ENCODE results near the gene IL11RA.
A peak's percentile ranks its signal among the peaks of the same experiment; 100 is the strongest.

The IL11RA gene

GRCh38 chr9:34653151-34654072 is 1.4 kb downstream of the IL11RA start:
- no peak for DNase-seq (ENCODE audit: low read depth in 3 of 3)

- DNase-seq (ENCODE audit: low read depth in 3 of 3) = no peak
Measured at GRCh38 chr9:34654323-34655051, 2.5 kb downstream of the IL11RA start.

GRCh38 chr9:34655394-34655793 is 3.4 kb downstream of the IL11RA start:
- DNase-seq (ENCODE audit: low read depth in 3 of 3) = no peak

- no peak for DNase-seq (ENCODE audit: low read depth in 3 of 3)
Measured at GRCh38 chr9:34656992-34657391, 5.0 kb downstream of the IL11RA start.

GRCh38 chr9:34658461-34658860 is 6.5 kb downstream of the IL11RA start:
- DNase-seq (ENCODE audit: low read depth in 3 of 3) = no peak

DNA sequence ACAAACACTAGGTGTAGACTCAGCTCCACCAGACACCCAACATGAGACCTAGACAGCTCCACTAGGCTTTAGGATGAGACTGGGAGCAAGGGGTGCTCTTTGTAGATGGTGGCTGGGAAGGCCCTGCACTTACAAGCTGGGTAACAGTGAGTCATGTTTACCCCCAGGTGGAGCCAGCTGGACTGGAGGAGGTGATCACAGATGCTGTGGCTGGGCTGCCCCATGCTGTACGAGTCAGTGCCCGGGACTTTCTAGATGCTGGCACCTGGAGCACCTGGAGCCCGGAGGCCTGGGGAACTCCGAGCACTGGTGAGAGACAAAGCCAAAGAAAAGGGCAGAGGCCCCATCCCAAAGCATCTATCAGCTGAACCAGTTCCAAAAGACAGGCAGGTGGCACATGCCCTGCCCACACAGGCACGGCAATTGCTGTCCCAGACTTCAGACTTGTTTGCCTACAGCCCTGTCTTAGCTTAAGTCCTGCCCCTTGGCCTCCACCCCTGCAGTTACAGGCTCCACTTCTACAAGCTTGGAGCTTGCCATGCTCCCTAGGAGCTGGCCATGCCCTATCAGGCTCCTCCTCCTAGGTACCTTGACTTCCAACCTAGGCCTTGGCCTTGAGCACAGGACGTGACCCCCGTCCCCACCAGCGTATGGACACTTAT is 7.7 kb downstream of the IL11RA start:
- no peak for DNase-seq (ENCODE audit: low read depth in 3 of 3)

DNA sequence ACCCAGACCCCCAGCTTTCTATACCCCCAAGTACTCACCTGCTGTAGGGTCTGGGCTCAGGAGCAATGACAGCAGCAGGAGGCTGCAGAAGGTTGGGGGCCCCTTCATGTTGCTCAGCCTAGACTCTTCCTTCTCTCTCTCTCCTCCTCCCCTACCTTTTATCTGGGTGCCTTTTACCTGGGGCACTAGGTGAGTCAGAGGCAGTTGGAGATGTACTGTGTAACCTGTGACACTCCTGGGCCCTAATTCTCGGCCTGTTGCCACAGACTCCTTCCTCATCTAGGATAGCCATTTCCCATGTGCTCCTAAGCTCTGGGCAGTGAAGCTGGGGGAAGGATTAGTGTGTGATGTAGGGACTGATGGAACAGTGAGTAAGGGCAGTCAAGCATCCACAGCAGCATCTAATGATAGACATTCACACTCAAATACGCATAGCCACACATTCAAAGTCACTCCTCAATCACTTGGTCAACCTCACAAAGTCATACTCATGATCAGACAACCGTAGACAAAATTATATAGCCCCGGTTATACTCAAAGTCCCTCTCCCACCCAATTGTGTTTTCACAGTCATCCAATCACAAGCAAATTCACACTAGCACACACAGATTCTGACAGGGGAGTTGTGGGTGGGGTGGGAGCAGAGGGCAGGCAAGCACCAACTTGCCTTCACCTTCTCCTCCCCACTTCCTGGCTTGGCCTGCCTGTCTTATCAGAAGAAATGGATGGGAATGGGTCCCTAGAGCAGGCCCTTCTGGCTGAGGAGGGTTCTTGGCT is 10.7 kb downstream of the IL11RA start, which contains the start of gene CCL27:
Gene CCL27 (minus strand): TSS at position 132 of the 777 bp plus-strand sequence. CDS start 24 bp downstream, at position 108.
- no peak for DNase-seq (ENCODE audit: low read depth in 3 of 3)

GRCh38 chr9:34663303-34663605 is 11.3 kb downstream of the IL11RA start:
- DNase-seq (ENCODE audit: low read depth in 3 of 3) = no peak

GRCh38 chr9:34664281-34665066 is 12.5 kb downstream of the IL11RA start:
- peak in 2 of 3 donors; percentile 55 to 61 for DNase-seq (ENCODE audit: low read depth in 3 of 3)

- no peak for DNase-seq (ENCODE audit: low read depth in 3 of 3)
Measured at GRCh38 chr9:34665067-34665380, 13.0 kb downstream of the IL11RA start.

- DNase-seq (ENCODE audit: low read depth in 3 of 3) = peak; percentile 65 to 80 (median 77)
Measured at GRCh38 chr9:34665381-34666250, 13.6 kb downstream of the IL11RA start.

- DNase-seq (ENCODE audit: low read depth in 3 of 3) = no peak
Measured at GRCh38 chr9:34669809-34670562, 18.0 kb downstream of the IL11RA start.

- DNase-seq (ENCODE audit: low read depth in 3 of 3) = no peak
Measured at GRCh38 chr9:34671307-34671706, 19.3 kb downstream of the IL11RA start.

DNA sequence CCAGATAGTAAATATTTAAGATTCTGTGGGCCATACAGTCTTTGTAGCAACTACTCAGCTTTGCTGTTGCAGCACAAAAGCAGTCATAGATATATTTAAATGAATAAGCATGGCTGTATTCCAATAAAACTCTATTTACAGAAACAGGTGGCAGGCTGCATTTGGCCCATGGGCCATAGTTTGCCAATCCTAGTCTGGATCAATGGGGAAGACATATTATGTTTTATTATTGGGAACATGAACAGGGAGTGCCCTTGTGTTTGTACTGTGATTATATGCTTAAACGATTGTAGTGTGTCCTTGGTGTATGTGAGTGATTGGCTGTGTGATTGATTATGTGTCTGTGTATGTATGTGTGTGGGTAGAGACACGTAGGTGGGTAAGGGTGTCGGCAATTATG is 22.5 kb downstream of the IL11RA start:
- DNase-seq (ENCODE audit: low read depth in 3 of 3) = no peak

- DNase-seq (ENCODE audit: low read depth in 3 of 3) = peak in 2 of 3 donors; percentile 41 to 52
Measured at GRCh38 chr9:34675048-34675714, 23.2 kb downstream of the IL11RA start.

DNA sequence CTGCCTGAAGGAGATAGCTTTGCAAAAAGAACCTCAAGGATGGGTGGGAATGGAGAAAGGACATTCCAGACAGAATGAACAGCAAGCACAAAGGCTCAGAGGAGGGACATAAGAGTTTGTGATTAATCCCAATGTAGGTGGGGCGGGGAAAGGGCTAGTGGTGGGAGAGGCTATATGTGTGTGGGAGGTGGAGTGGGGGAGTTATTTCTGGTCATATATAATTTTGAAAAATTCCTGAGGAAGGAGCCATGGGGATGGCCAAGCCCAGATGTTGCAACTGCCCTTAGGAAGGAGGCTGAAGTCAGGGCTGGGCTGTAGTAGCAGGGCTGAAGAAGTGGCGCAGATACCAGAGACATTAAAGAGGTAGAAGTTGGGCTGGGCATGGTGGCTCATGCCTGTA is 23.9 kb downstream of the IL11RA start:
- DNase-seq (ENCODE audit: low read depth in 3 of 3) = no peak

DNA sequence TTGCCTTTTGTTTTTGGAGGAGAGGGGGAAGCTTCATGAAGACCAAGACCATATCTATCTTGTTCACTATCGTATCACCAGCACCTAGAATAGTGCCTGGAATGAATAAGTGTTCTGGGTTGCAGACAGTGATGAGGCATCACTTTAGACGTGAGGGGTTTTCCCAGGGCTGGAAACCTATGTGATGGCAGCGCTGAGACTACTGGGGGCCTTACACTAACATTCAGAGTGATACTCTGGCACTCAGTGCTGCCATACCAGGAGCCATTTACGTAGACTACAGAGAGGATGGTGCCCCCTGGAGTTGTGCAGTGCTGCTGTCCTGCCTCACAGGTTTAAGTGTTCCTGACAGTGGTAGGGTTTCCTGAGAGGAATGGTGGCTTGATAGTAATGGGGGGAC is 32.2 kb downstream of the IL11RA start:
- DNase-seq (ENCODE audit: low read depth in 3 of 3) = peak in 2 of 3 donors; percentile 6 to 29

- no peak for DNase-seq (ENCODE audit: low read depth in 3 of 3)
Measured at GRCh38 chr9:34684816-34685215, 32.8 kb downstream of the IL11RA start.

DNA sequence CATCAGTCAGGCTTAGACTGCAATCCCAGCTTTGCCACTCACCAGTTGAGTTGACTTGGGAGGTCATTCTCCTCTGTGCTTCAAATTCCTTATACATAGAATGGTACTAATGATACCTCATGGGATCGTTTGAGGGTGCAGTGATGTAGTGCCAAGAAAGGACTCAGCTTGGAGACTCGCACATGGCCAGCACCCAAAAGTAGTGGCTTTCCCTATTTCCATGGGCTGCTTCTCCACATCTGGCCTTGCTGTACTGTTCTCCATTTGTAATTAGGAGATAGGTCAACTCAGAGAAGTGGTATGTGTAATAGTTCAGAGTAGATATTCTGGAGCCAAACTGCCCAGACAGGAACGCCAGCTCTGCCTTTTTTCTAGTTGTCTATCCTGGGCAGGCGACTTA is 33.6 kb downstream of the IL11RA start:
- no peak for DNase-seq (ENCODE audit: low read depth in 3 of 3)

Measured in stimulated activated CD4-positive, alpha-beta T cell treated with anti-CD3 and anti-CD28 coated beads, TNF-alpha, amount 100 ng/mL, for 48 hours (primary cell).